Skeletal muscle tissue (tissue), 4 donors: ENCODE data around the gene ANXA6. TPM values are rescaled to one million over a fixed set of nuclear protein-coding genes. Genes with fewer than 3 reads are reported as not detected.
A peak's percentile ranks its signal among the peaks of the same experiment; 100 is the strongest.

Experiments used
- H3K27ac ChIP-seq: one replicate; pipeline ENCODE4 v1.7.0; 2013; ENCODE audit warnings: mild to moderate bottlenecking, low read depth, low read length, inconsistent platforms
- H3K27me3 ChIP-seq, 3 donors: one replicate each; pipeline ENCODE4 v1.7.0; 2013; ENCODE audit warnings: low read length in 3 of 3; ENCODE audit not compliant: control insufficient read depth in 3 of 3, insufficient read depth in 3 of 3
- H3K36me3 ChIP-seq, 3 donors: one replicate each; pipeline ENCODE4 v1.7.0; 2013; ENCODE audit warnings: low read length in 3 of 3; ENCODE audit not compliant: control insufficient read depth in 3 of 3, insufficient read depth in 3 of 3
- H3K4me1 ChIP-seq, 3 donors: one replicate each; pipeline ENCODE4 v1.7.0; 2013; ENCODE audit warnings: low read length in 3 of 3, mild to moderate bottlenecking in 3 of 3; ENCODE audit not compliant: control insufficient read depth in 3 of 3, insufficient read depth in 3 of 3
- H3K4me3 ChIP-seq, 3 donors: one replicate each; pipeline ENCODE4 v1.7.0; 2013; ENCODE audit warnings: low read length in 3 of 3
- H3K9ac ChIP-seq, 3 donors: one replicate each; pipeline ENCODE4 v1.7.0; 2013; ENCODE audit warnings: low read length in 3 of 3, mild to moderate bottlenecking in 3 of 3, moderate library complexity in 2 of 3, low read depth in 1 of 3
- H3K9me3 ChIP-seq, 3 donors: one replicate each; pipeline ENCODE4 v1.7.0; 2013; ENCODE audit warnings: low read length in 3 of 3; ENCODE audit not compliant: control insufficient read depth in 3 of 3
- total RNA-seq: library from RNA; depleted of rRNA; stranded (reverse); fragments of >200 nt; gene quantifications from one replicate; pipeline ENCODE4 v1.2.3, GENCODE V29; 2014
- donor health status: Osteomylitis.

ANXA6 gene
- total RNA-seq, 1 donor from 2014 or later = 361 TPM

DNA sequence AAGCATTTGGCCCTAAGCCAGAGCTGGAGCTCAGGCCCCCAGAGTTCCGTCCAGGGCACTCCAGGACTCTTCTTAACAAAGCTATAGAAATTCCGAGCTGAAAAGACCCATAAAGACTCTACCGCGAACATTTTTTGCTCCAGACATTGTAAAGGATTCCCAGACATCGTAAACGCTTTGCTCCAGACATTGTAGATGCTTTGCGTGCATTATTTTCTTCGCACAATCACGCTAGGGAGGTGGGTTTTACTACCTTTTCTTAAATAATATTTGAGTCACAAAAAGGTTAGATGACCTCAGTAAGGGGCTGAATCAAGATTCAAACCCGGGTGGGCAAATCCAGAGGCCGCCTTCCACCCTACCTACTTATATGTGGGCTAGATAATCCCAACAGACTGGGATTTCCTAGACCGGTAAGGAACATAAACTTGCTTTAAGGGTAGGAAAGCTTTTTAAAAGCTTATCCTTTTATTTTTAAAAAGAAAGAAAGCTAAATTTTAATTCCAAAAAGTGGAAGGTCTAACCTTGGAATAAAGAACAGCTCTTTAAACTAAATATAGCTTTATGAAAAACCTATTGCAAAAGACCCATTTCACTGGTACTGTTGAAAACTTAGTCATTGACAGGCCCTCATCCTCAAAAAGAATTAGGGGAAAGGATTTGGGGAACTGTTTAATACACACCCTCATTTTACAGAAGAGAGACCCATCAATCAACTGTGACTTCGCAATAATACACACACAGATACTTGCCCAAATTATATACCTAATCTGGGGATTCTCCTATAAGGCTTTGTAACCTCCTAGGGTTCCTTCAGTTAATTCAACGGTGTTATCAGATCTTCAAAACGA is 75.9 kb downstream of the ANXA6 start:
- peak overlapping the region; percentile 99 to 100 (median 99) for H3K9ac ChIP-seq
- H3K4me3 ChIP-seq = peak overlapping the region; percentile 81 to 92 (median 90)
- no peaks in the 10 kb centered on the region for H3K9me3 ChIP-seq
- peak overlapping the region; percentile 100 for H3K27ac ChIP-seq
- H3K27me3 ChIP-seq = no peaks in the 10 kb centered on the region
- peaks cover 63 to 88% (median 68%) of the 10 kb centered on the region in 3 donors for H3K4me1 ChIP-seq
- H3K36me3 ChIP-seq = peaks cover 4 to 12% (median 6%) of the 10 kb centered on the region in 3 donors

DNA sequence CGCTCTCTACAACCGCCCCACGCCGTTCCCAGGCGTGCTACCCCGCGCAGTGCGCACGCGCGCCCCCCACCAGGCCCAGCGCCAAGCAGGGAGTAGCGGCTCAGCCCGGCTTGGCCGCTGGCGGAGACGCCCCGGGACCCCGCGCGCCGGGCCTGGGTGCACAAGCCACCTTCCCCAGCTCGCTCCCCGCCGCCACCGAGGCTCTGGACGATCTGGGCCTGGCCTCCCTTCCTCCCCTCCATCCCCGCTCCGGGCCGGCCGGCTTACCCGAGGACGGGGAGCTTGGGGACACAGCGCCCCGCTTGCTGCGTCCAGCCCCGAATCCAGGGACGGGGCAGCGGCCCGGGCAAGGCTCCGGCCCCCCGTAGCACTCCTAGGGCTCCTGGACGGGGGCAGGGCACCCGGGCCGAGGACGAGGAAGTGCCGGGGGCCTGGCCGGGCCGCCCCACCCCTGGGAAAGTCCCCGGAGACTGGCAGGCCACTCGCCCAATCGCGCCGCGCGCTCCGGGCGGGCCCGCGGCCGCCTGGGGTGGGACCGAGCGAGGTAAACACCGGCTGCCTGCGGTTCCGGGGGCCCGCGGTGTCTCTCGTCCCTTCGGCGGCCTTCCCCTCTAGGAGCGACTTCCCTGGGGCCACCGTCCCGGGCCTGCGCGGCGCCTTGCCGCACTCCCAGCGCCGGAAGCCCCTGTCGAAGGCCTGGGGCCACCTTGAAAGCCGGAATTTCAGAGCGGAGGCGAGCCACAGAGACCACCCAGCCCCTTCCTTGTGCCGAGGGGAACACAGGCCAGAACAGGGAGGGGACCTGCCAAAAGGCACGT is 76.8 kb downstream of the ANXA6 start, which contains the start of gene TNIP1:
Gene TNIP1, minus strand, starts transcription at position 422 of the 818 bp plus-strand sequence. CDS start 15,939 bp downstream, outside the sequence.
- Histone ChIP-seq H3K27ac (peak within 1 kb of the TSS; percentile 100), H3K9me3 (no peaks in the 10 kb centered on the region), H3K27me3 (no peaks in the 10 kb centered on the region), H3K4me3 (peak within 1 kb of the TSS; percentile 81 to 92 (median 90)), H3K36me3 (peaks cover 4 to 15% (median 6%) of the 10 kb centered on the region in 3 donors), H3K9ac (peak within 1 kb of the TSS; percentile 99 to 100 (median 99)), H3K4me1 (peaks cover 69 to 89% (median 70%) of the 10 kb centered on the region in 3 donors)

DNA sequence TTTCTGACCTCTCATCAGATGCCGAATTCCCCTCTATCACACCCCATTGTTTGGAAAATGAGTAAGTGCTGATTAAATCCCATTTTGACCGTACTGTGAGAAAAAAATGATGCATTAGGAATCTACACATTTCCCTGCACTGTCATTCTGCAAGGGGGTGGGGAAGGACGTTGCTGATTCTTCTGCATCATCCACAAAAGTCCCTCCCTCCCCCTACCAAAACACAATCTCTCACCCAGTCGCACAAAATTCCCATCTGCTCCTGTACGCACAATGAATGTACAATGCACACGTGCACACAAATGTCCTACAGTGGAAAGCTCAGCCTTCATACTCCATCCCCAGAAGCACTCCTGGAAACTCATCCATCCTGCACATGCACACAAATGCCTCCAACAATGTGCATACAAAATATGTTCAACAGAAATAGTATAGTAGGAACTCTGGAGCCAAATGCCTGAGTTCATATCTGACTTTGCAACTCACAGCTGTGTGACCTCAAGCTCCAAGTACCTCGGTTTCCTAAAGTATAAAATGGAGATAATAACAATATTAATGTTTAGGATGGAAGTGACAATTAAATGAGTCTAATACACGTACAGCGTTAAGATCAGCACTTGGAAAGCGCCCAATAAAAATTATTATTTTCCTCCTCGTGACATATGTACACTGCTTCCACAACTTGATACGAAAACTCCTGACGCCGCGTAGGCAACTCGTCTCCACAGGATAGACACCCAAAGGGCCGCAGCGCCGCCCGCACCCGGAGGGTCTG is 77.6 kb downstream of the ANXA6 start:
- Histone ChIP-seq H3K4me1 (peaks cover 65 to 89% (median 69%) of the 10 kb centered on the region in 3 donors), H3K27me3 (no peaks in the 10 kb centered on the region), H3K4me3 (peak overlapping the region; percentile 80 to 90 (median 81)), H3K27ac (peak overlapping the region; percentile 100), H3K36me3 (peaks cover 4 to 15% (median 6%) of the 10 kb centered on the region in 3 donors), H3K9ac (peak overlapping the region; percentile 99 to 100 (median 99)), H3K9me3 (no peaks in the 10 kb centered on the region)

DNA sequence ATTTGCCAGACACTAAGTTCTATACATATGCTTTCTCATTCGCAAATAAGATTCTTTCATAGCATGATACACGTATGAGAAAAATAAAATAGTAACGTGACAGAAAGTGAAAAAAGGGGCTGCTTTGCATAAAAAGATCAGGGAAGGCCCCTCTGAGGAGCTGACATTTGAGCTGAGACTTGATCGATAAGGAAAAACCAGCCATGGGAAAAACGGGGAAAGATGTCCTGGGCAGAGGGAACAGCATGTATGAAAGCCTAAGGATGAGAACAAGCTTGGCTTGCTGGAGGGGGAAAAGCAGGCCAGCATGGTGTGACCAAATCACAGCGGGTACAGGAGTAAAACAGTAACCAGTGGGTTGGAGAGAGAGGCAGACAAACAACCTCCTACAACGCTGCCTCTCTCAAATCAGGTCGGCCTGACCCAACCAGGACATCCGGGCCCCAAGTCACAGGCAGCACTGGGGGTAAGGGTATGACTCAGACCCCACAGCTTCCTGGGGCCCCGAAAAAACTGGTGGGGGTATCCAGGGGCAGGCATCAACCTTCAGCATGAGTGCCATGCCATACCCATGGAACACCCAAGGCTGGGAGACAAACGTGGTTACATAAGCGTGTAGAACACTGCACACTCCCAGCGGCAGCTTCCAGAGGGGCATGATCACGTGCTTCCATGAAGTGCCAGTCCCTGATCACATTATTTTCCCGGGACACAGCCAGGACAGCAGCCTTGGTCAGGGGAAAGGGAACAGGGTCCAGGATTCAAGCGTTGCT is 78.9 kb downstream of the ANXA6 start:
- H3K36me3 ChIP-seq = peaks cover 4 to 19% (median 6%) of the 10 kb centered on the region in 3 donors
- peaks cover 63 to 78% (median 66%) of the 10 kb centered on the region in 3 donors for H3K4me1 ChIP-seq
- no peaks in the 10 kb centered on the region for H3K27me3 ChIP-seq
- no peaks in the 10 kb centered on the region for H3K9me3 ChIP-seq
- H3K9ac ChIP-seq = peak overlapping the region; percentile 30 to 68 (median 46)
- H3K4me3 ChIP-seq = peak overlapping the region; percentile 6 to 50 (median 50)
- peak overlapping the region; percentile 100 for H3K27ac ChIP-seq

DNA sequence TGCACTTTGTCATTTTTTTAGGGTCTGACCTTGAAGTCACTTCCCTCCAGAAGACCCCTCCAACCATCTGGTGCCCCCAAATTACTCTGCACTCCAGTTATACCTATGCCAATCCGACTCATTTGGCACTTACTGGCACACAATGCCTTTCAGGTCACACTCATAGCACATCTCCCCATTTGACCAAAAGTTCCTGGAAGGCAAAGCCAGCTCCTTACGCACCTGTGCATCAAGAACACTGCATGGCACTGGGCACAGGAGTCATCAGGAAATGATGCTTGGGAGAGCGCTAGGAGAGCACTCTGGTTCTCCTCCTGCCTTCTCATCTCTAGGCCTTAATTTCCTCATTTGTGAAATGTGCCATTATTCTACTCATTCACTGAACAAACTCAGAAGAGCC is 79.6 kb downstream of the ANXA6 start:
- H3K4me1 ChIP-seq = peaks cover 58 to 71% (median 61%) of the 10 kb centered on the region in 3 donors
- H3K27ac ChIP-seq = peak overlapping the region; percentile 100
- no peaks in the 10 kb centered on the region for H3K27me3 ChIP-seq
- no peaks in the 10 kb centered on the region for H3K9me3 ChIP-seq
- peak overlapping the region in 2 of 3 donors; percentile 10 to 43 for H3K9ac ChIP-seq
- H3K4me3 ChIP-seq = no peak overlapping the region
- peaks cover 4 to 19% (median 6%) of the 10 kb centered on the region in 3 donors for H3K36me3 ChIP-seq

DNA sequence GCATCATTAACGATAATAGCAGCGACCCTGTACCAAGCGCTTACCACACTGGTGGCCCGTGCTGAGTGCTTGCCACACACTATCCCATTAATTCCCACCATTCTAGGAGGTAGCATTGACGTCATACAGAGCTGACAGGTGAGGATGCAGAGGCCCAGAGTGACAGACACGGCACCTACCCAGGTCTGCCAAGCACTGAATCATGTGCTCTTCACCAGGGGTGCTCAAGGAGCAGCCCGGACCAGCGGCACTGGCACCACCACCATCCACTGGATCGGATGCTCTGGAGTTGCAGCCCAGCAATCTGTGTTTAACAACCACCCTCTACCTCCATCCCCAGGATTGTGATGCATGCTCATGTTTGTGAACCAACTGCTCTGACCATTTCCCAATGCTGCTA is 80.2 kb downstream of the ANXA6 start:
- Histone ChIP-seq H3K27ac (no peak overlapping the region), H3K36me3 (peaks cover 4 to 19% (median 6%) of the 10 kb centered on the region in 3 donors), H3K4me1 (peaks cover 56 to 70% (median 57%) of the 10 kb centered on the region in 3 donors), H3K27me3 (no peaks in the 10 kb centered on the region), H3K4me3 (peak overlapping the region in 1 of 3 donors; percentile 49), H3K9ac (no peak overlapping the region), H3K9me3 (no peaks in the 10 kb centered on the region)

DNA sequence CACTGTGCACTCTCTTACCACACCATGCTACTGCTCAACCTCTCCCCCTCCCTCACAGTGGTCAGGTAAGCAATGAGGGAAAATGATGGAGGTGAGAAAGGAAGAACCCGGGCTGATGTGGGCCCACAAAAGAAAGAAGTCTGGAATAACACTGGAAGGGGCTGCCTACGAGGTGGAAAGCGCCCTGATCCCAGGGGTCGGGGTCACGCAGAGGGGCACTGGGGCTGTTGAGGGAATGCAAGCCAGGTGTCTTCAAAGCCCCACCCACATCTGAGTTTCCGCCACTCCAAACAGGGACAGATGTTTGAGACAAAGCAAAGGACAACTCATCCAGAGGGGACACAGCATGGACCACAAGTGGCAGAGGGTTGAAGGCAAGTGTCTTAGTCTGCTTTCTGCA is 81.0 kb downstream of the ANXA6 start:
- Histone ChIP-seq H3K9ac (peak overlapping the region in 1 of 3 donors; percentile 45), H3K9me3 (no peaks in the 10 kb centered on the region), H3K27ac (peak overlapping the region; percentile 46), H3K4me3 (no peak overlapping the region), H3K36me3 (peaks cover 4 to 20% (median 6%) of the 10 kb centered on the region in 3 donors), H3K4me1 (peaks cover 56 to 70% (median 59%) of the 10 kb centered on the region in 3 donors), H3K27me3 (no peaks in the 10 kb centered on the region)

DNA sequence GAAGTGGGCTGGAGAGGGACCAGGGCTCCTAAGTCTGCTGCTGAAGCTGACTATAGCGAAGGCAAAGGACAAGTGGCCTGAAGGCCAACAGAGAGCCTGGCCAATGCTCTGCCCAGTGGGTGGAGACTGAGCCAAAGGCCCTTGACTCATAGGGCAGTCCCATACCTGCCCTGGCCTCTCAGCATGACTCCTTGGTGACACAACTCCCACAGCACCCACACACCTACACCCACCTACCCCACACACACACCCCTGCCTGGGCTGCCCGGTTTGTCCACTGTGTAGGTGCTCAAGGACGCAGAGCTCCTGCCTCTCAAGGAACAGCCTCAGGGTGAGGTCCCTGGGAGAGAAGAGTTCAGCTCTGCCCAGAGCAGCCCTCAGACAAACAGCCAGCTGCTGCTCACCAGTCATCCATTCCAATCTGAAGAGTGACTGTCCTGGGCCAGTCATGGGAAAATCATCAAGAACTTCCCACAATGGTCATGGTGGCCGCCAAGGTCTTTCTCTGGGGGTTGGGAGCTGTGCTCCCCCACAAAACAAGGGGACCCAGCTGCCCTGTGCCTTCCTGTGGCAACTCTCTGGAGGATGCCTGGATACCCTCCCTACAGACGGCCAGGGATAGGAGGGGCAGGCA is 81.8 kb downstream of the ANXA6 start:
- Histone ChIP-seq H3K4me1 (peaks cover 59 to 72% (median 61%) of the 10 kb centered on the region in 3 donors), H3K36me3 (peaks cover 4 to 21% (median 6%) of the 10 kb centered on the region in 3 donors), H3K9me3 (no peaks in the 10 kb centered on the region), H3K4me3 (no peak overlapping the region), H3K27me3 (no peaks in the 10 kb centered on the region), H3K27ac (peak overlapping the region; percentile 46), H3K9ac (peak overlapping the region; percentile 14 to 45 (median 27))
